GM19351 (cell line): ENCODE measurements around the gene HKDC1.
"Not testable (repeated sequence)": the region's sequence is repeated elsewhere in the genome, so short reads cannot be mapped to it uniquely, and the experiment has no call there.

Experiments used
- ATAC-seq: cut with Tn5 transposase; IDR thresholded peaks from one replicate; pipeline ENCODE4 v1.9.1; 2021; ENCODE audit warnings: mild to moderate bottlenecking, moderate library complexity; ENCODE audit not compliant: unreplicated experiment

Gene HKDC1, protein sequence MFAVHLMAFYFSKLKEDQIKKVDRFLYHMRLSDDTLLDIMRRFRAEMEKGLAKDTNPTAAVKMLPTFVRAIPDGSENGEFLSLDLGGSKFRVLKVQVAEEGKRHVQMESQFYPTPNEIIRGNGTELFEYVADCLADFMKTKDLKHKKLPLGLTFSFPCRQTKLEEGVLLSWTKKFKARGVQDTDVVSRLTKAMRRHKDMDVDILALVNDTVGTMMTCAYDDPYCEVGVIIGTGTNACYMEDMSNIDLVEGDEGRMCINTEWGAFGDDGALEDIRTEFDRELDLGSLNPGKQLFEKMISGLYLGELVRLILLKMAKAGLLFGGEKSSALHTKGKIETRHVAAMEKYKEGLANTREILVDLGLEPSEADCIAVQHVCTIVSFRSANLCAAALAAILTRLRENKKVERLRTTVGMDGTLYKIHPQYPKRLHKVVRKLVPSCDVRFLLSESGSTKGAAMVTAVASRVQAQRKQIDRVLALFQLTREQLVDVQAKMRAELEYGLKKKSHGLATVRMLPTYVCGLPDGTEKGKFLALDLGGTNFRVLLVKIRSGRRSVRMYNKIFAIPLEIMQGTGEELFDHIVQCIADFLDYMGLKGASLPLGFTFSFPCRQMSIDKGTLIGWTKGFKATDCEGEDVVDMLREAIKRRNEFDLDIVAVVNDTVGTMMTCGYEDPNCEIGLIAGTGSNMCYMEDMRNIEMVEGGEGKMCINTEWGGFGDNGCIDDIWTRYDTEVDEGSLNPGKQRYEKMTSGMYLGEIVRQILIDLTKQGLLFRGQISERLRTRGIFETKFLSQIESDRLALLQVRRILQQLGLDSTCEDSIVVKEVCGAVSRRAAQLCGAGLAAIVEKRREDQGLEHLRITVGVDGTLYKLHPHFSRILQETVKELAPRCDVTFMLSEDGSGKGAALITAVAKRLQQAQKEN

GRCh38 chr10:69220041-69220451 lies at the start of gene HKDC1:
Gene HKDC1, plus strand, starts transcription at chr10:69220332. Its CDS starts 104 bp downstream, at chr10:69220436.
- no peak for ATAC-seq

- ATAC-seq: no peak
Measured at GRCh38 chr10:69172241-69172982, 47.7 kb upstream of the HKDC1 start.

DNA sequence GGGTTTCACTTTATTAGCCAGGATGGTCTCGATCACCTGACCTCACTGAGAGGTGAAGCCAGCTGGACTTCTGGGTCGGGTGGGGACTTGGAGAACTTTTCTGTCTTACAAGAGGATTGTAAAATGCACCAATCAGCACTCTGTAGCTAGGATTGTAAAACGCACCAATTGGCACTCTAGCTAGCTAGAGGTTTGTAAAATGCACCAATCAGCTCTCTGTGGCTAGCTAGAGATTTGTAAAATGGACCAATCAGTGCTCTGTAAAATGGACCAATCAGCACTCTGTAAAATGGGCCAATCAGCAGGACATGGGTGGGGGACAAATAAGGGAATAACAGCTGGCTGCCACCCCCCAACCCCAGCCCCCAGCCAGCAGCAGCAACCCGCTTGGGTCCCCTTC lies 44.8 kb upstream of the HKDC1 start:
- not testable (repeated sequence) for ATAC-seq

- no peak for ATAC-seq
Measured at GRCh38 chr10:69176823-69177222, 43.3 kb upstream of the HKDC1 start.

DNA sequence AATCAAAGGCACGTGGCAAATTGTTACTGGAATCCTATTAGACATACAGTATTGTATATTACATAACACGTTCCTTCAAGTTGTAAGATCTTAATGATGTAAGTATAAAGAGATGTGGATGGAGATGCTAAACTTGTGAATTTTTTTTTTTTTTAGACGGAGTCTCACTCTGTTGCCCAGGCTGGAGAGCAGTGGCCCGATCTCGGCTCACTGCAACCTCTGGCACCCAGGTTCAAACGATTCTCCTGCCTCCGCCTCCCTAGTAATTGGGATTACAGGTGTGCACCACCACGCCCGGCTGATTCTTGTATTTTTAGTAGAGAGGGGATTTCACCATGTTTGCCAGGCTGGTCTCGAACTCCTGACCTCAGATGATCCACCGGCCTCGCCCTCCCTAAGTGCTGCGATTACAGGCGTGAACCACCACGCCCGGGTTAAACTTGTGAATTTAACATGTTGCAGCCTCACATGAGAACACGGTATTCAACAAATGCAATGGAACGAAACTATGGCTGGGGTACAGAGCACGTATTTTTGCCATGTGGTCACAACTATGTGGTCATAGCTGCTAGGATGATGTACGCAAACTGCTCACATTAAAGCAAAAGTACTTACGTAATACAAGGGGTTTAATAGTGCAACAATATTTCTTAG lies 40.9 kb upstream of the HKDC1 start:
- ATAC-seq: peak; percentile 32

GRCh38 chr10:69179743-69180524 lies 40.2 kb upstream of the HKDC1 start, which contains the start of gene SUPV3L1:
Gene SUPV3L1, plus strand, starts transcription at chr10:69180234. Its CDS starts 58 bp downstream, at chr10:69180292.
- peak; percentile 89 for ATAC-seq

GRCh38 chr10:69180525-69181204 lies 39.5 kb upstream of the HKDC1 start:
- no peak for ATAC-seq

GRCh38 chr10:69181433-69181832 lies 38.7 kb upstream of the HKDC1 start:
- no peak for ATAC-seq

DNA sequence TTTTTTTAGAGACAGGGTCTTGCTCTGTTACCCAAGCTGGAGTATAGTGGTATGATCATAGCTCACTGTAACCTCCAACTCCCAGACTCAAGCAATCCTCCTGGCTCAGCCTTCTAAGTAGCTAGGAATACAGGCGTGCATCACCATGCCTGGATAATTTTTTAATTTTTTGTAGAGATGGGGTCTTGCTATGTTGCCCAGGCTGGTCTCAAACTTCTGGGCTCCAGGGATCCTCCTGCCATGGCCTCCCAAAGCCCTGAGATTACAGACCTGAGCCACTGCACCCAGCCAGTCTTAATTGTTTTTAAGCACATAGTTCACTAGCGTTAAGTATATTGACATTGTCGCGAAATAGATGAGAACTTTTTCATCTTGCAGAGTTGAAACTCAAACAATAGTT lies 38.1 kb upstream of the HKDC1 start:
- no peak for ATAC-seq

GRCh38 chr10:69186524-69186923 lies 33.6 kb upstream of the HKDC1 start:
- ATAC-seq: no peak

DNA sequence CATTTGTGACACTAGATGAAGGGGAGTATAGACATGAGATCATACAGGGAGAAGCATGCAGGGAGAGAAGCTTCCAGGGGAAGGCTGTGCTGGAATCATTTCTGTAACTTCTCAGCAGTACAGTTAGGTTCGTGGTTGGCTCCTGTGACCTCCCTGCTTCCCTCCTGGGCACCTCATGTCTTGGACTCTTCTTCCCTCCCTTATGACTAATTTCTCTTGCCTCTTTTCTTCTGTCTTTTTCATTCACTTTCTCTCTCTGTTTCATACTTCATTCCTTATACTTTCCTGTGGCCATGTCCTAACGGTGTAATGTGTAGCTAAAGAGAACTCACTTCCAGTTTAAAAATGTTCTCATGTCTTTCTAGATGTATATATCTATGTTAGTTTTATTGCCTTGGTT lies 19.1 kb upstream of the HKDC1 start:
- ATAC-seq: no peak

- ATAC-seq: no peak
Measured at GRCh38 chr10:69202332-69202731, 17.8 kb upstream of the HKDC1 start.

DNA sequence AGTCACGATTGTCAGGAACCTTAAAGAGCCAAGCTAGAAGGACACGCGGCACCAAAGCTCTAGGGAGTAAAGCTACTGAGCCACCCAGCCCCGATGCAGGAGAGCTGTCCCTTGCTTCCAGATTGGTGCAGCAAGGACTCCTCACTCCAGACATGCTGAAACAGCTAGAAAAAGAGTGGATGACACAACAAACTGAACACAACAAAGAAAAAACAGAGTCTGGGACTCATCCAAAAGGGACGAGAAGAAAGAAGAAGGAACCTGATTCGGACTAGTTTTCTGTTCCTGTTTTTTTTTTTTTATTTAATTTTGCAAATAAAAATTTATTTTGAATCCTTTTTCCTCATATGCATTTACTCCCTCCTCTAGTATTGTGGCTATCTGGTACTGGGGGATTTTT lies 11.4 kb upstream of the HKDC1 start:
- no peak for ATAC-seq

DNA sequence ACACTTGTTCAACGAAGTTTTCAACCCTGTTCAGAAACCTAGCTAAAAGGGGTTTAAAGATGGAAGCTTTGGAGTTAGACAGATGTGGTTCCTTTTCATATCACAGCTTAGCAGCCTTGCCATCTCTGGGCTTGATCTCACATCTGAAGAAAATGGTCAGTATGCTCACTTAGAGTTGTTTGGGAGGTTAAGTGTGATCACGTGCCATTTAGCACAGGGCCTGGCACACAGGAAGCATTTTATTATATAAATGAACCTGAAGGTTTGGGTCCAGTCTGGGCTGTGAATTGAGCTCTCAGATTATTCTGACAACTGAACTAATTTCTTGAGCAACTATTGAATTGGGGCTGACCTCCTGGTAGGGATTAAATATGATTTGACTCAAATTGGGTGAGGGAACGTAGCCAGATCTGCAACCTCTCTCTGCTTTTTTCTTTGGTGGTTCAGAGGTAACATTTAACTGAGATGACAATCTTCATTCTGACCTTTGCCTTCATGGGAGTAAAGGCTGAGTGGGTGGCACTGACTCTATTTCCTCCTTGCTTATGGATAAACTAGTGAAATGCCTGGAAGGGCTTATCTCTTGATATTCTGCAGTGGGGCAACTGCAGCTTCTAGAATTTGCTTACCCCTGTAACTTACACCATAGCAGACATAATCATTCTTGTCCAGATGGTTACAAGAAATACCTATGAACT lies 10.2 kb upstream of the HKDC1 start:
- ATAC-seq: no peak

DNA sequence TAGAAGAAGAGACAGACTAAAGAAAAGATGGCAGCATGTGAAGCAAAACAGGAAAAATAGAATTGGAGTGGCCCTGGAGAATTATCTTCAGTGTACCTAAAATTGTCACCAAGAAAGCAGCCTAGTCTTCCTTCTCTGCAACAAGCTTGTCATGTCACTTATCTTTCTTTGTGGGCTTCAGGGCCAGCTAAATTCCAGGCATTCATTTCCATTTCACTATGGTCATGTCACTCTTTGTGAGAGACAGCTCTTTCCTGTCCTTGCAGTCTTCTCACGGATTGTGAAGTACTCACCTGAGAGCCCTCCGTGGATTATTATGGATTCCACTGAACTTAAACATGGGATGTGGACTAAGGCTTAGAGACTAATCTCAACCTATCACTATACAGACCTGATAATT lies 9.0 kb upstream of the HKDC1 start:
- no peak for ATAC-seq

- no peak for ATAC-seq
Measured at GRCh38 chr10:69211524-69211923, 8.6 kb upstream of the HKDC1 start.

- ATAC-seq: no peak
Measured at GRCh38 chr10:69213591-69214311, 6.4 kb upstream of the HKDC1 start.

- no peak for ATAC-seq
Measured at GRCh38 chr10:69214666-69215131, 5.4 kb upstream of the HKDC1 start.
